Activated CD4-positive, alpha-beta memory T cell treated with anti-CD3 and anti-CD28 coated beads for 36 hours (primary cell): Measurements from ENCODE around the gene TMEM200C. TPM values are rescaled to one million over a fixed set of nuclear protein-coding genes. Genes with fewer than 3 reads are reported as not detected.

Source experiments
- CTCF ChIA-PET: fragments of 350-600 bp; sonication (Branson Sonifier 250); formaldehyde crosslinking; loops from one replicate; lab custom pipeline; 2021; ENCODE audit warnings: antibody characterized with exemption, inconsistent platforms; lab: Charles Lee
- POLR2A ChIA-PET: fragments of 350-600 bp; sonication (Branson Sonifier 250); formaldehyde crosslinking; loops from one replicate; lab custom pipeline; 2021; ENCODE audit warnings: antibody characterized with exemption; lab: Charles Lee
- DNase-seq: peaks from one replicate; pipeline ENCODE4 v3.0.0-alpha.2; 2020
- H3K27ac Mint-ChIP-seq: one replicate; pipeline ENCODE4 v1.8.0; 2021; ENCODE audit warnings: mixed read lengths
- H3K27me3 Mint-ChIP-seq: one replicate; pipeline ENCODE4 v1.8.0; 2021; ENCODE audit warnings: mixed read lengths
- H3K36me3 Mint-ChIP-seq: one replicate; pipeline ENCODE4 v1.8.0; 2021; ENCODE audit warnings: mixed read lengths
- H3K4me1 Mint-ChIP-seq: one replicate; pipeline ENCODE4 v1.8.0; 2021; ENCODE audit warnings: low read depth, mixed read lengths
- H3K4me3 Mint-ChIP-seq: one replicate; pipeline ENCODE4 v1.8.0; 2021; ENCODE audit warnings: mild to moderate bottlenecking, mixed read lengths
- H3K9me3 Mint-ChIP-seq: one replicate; pipeline ENCODE4 v1.8.0; 2021; ENCODE audit warnings: mixed read lengths
- intact Hi-C: fragments of 100-400 bp; cut with micrococcal nuclease; formaldehyde crosslinking; loops from one replicate; pipeline ENCODE4 v1.15.1; 2023
- total RNA-seq, 2 experiments: library from RNA; stranded (reverse); gene quantifications; one replicate each; pipeline ENCODE4 v1.2.3, GENCODE V29; 2021

The TMEM200C gene
- not detected for total RNA-seq

DNA sequence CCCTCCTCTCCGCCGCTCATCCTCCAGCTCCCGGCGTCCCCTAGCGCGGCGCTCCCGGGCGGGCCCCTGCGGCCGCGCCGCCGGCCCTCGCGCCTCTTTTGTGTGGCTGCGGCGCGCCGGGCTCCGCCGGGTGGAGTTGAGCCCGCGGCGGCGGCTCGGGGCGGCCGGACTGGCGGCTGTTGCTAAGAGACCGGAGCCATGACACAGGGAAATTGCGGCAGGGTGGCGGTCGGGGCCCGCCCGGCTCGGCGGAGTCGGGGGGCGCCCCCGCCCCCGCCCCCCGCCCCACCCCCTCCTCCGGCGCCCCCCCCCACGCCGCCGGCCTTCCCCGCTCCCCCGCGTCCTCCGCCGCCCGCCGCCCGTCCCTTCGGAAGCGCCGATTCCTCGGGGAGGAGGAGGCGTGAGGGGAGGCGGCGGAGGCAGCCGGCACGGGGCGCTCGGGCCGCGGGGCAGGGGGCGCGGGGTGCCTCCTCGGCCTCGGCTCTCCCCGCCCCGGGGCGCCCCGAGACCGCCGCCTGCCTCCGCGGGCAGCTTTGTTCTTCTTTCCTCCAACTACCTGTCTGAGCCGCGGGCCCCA, at the start of gene TMEM200C:
TSS of gene TMEM200C (minus strand) at position 224 of the 577 bp plus-strand sequence. CDS start 3,459 bp downstream, outside the sequence.
- intact Hi-C loops, result loop anchor here (10.0 kb wide), 2 partner anchors 271 to 601 kb away; partner anchors contain the start of gene ZBTB14

GRCh38 chr18:5944448-5944847, 49.1 kb upstream of the TMEM200C start:
- Mint-ChIP-seq H3K27ac (no peak overlapping the region), H3K27me3 (peaks cover 1% of the 10 kb centered on the region), H3K9me3 (no peaks in the 10 kb centered on the region), H3K4me3 (no peak overlapping the region), H3K4me1 (no peaks in the 10 kb centered on the region), H3K36me3 (no peaks in the 10 kb centered on the region)
- POLR2A ChIA-PET, result no interaction called here
- intact Hi-C loops, result no loop called here
- CTCF ChIA-PET, result no interaction called here
- no peak for DNase-seq

More for the DNA sequence above, at the start of gene TMEM200C:
- peaks cover 55% of the 10 kb centered on the region for H3K27me3 Mint-ChIP-seq
- no peaks in the 10 kb centered on the region for H3K36me3 Mint-ChIP-seq
- H3K4me1 Mint-ChIP-seq, result peaks cover 9% of the 10 kb centered on the region
- ChIA-PET CTCF (no interaction called here), POLR2A (no interaction called here)
- H3K9me3 Mint-ChIP-seq, result no peaks in the 10 kb centered on the region
- no peak within 1 kb of the TSS for H3K27ac Mint-ChIP-seq
- DNase-seq, result no peak
- no peak within 1 kb of the TSS for H3K4me3 Mint-ChIP-seq

DNA sequence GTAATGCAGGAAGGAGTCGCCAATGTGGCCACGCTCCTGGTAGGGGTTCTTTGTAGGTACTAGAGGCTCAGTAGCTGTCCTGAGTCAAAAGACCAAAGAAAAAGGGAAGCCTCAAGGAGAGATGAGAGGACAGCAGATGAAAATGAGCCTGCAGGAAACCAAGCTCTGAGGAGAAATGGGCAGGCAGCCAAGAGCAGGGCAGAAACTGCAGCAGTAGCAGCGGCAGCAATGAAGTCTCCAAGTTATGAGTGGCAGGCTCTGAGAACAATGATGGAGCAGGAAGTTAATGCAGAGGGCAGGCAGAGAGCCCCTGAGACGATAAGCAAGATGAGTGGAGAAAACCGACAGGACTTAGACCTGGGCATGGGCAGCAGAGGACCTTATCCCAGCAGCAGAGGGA, 48.2 kb upstream of the TMEM200C start:
- H3K36me3 Mint-ChIP-seq, result no peaks in the 10 kb centered on the region
- H3K27me3 Mint-ChIP-seq, result peaks cover 1% of the 10 kb centered on the region
- no peaks in the 10 kb centered on the region for H3K9me3 Mint-ChIP-seq
- ChIA-PET CTCF (no interaction called here), POLR2A (no interaction called here)
- H3K4me3 Mint-ChIP-seq, result no peak overlapping the region
- intact Hi-C loops, result no loop called here
- no peak for DNase-seq
- H3K4me1 Mint-ChIP-seq, result no peaks in the 10 kb centered on the region
- H3K27ac Mint-ChIP-seq, result no peak overlapping the region

DNA sequence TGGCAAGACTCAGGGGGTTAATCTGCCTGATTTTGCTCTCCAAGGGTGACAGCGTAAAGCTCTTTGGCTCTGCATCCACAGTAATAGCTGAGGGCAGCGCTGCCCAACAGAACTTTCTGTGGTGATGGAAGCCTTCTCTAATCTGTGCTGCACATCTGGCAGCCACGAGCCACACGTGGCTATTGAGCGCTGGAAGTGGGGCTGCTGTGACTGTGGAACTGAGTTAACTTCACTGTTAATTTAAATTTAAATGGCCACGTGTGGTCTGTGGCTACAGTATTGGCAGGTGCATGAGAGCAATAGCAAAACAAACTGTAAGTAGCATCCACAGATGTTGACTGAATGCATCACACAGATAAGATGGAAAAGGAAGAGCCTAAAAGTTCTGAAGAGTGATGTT, 47.3 kb upstream of the TMEM200C start:
- ChIA-PET POLR2A (no interaction called here), CTCF (no interaction called here)
- no peak for DNase-seq
- Mint-ChIP-seq H3K4me1 (no peaks in the 10 kb centered on the region), H3K4me3 (no peak overlapping the region), H3K27me3 (peaks cover 1% of the 10 kb centered on the region), H3K9me3 (no peaks in the 10 kb centered on the region), H3K36me3 (no peaks in the 10 kb centered on the region), H3K27ac (no peak overlapping the region)
- intact Hi-C loops, result no loop called here

DNA sequence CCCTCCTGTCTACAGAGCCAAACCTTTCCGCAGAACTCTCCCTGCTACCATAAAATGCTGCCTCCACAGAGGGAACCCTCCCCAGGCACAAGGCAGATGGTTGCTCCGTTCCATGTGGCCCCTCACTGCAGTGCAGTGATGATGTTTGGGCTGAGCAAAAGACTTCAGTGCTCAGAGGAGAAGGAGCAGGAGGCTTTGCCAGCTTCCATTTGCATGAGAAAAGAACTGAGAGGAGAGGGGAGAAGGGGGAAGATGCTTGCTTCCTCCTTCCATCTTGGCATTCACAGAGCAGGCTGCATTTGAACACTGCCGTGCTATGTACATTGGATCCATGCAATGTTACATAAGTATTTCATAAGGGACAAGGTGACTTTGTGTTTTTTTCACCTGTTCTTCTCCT, 46.6 kb upstream of the TMEM200C start:
- no peak overlapping the region for H3K4me3 Mint-ChIP-seq
- ChIA-PET POLR2A (no interaction called here), CTCF (no interaction called here)
- H3K27ac Mint-ChIP-seq, result no peak overlapping the region
- H3K27me3 Mint-ChIP-seq, result peaks cover 1% of the 10 kb centered on the region
- H3K9me3 Mint-ChIP-seq, result no peaks in the 10 kb centered on the region
- DNase-seq, result no peak
- intact Hi-C loops, result no loop called here
- H3K4me1 Mint-ChIP-seq, result no peaks in the 10 kb centered on the region
- H3K36me3 Mint-ChIP-seq, result no peaks in the 10 kb centered on the region

- no peak overlapping the region for H3K27ac Mint-ChIP-seq
- no peaks in the 10 kb centered on the region for H3K9me3 Mint-ChIP-seq
- CTCF ChIA-PET, result no interaction called here
- intact Hi-C loops, result no loop called here
- POLR2A ChIA-PET, result no interaction called here
- peaks cover 1% of the 10 kb centered on the region for H3K27me3 Mint-ChIP-seq
- H3K4me3 Mint-ChIP-seq, result no peak overlapping the region
- H3K4me1 Mint-ChIP-seq, result no peaks in the 10 kb centered on the region
- DNase-seq, result no peak
- H3K36me3 Mint-ChIP-seq, result no peaks in the 10 kb centered on the region
Measured at GRCh38 chr18:5939801-5940667, 44.7 kb upstream of the TMEM200C start.

DNA sequence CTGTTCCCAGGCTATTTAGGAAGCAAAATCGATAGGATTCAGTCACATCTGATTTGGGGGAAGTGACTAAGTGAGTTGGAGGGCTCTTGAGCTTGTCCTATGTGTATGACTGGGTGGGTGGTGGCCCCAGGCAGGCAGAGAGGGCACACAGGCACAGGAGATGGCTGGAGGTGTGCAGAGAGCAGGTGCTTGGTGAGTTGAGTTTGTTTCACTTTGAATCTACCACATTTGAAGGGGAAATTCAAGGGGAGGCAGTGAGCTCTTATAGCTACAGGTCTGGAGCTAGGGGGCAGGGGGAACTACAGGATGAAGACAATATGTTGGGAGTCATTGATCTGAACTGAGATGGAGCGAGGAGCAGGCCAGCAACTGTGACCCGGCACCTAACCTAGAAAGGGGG, 42.5 kb upstream of the TMEM200C start:
- H3K27ac Mint-ChIP-seq, result no peak overlapping the region
- H3K4me3 Mint-ChIP-seq, result no peak overlapping the region
- H3K27me3 Mint-ChIP-seq, result no peaks in the 10 kb centered on the region
- DNase-seq, result no peak
- H3K36me3 Mint-ChIP-seq, result no peaks in the 10 kb centered on the region
- no peaks in the 10 kb centered on the region for H3K9me3 Mint-ChIP-seq
- H3K4me1 Mint-ChIP-seq, result no peaks in the 10 kb centered on the region
- CTCF ChIA-PET, result no interaction called here
- intact Hi-C loops, result no loop called here
- POLR2A ChIA-PET, result no interaction called here

DNA sequence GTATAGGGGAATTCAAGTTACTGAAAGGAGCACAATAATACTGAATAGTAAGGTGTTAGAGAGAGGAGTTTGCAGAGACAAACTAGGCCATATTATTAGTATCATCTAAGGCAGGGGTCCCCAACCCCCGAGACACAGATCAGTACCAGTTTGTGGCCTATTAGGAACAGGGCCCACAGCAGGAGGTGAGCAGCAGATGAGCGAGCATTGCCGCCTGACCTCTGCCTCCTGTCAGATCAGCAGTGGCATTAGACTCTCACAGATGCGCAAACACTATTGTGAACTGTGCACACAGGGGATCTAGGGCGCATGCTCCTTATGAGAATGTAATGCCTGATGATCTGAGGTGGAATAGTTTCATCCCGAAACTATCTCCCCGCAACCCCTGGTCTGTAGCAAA, 41.8 kb upstream of the TMEM200C start:
- intact Hi-C loops, result no loop called here

GRCh38 chr18:5930789-5931188, 35.5 kb upstream of the TMEM200C start:
- Mint-ChIP-seq H3K4me1 (no peaks in the 10 kb centered on the region), H3K36me3 (no peaks in the 10 kb centered on the region), H3K27ac (no peak overlapping the region), H3K4me3 (no peak overlapping the region), H3K27me3 (no peaks in the 10 kb centered on the region), H3K9me3 (peaks cover 4% of the 10 kb centered on the region)
- DNase-seq, result no peak
- intact Hi-C loops, result no loop called here
- POLR2A ChIA-PET, result no interaction called here
- CTCF ChIA-PET, result no interaction called here

More for the DNA sequence above, 41.8 kb upstream of the TMEM200C start:
- POLR2A ChIA-PET, result no interaction called here
- Mint-ChIP-seq H3K36me3 (no peaks in the 10 kb centered on the region), H3K27me3 (no peaks in the 10 kb centered on the region), H3K27ac (no peak overlapping the region), H3K9me3 (no peaks in the 10 kb centered on the region), H3K4me1 (no peaks in the 10 kb centered on the region), H3K4me3 (no peak overlapping the region)
- CTCF ChIA-PET, result no interaction called here
- no peak for DNase-seq

DNA sequence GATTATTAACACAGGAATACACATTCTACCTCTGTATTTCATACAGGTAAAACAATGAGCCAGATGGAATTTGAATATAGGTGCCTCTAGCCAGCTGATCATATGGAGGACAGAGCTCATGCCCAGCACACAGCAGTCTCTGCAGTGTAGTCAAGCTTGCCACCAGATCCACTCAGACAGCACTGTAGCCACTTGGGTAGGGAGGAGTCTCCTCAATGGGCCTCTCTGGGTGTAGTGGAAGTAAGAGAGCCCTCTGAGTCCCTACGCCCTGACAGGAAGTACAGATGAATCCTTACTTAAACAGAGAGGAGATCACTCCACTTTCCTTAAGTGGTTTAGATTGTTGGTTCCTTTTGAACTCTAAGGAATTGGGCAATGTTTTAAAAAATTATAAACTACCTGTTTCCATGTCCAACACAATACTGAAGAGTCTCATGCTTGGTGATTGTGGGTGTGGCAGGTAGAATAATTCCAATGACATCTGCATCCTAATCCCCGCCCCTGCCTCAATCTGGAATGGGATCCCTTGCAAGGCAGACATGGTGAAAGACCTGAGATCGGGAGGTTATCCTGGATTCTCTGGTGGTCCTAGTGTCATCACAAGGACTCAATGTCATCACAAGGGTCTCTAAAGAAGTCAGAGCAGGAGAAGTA, 23.0 kb upstream of the TMEM200C start:
- intact Hi-C loops, result no loop called here

GRCh38 chr18:5914951-5915350, 19.6 kb upstream of the TMEM200C start:
- H3K4me1 Mint-ChIP-seq, result no peaks in the 10 kb centered on the region
- ChIA-PET POLR2A (no interaction called here), CTCF (no interaction called here)
- intact Hi-C loops, result no loop called here
- H3K36me3 Mint-ChIP-seq, result no peaks in the 10 kb centered on the region
- H3K4me3 Mint-ChIP-seq, result no peak overlapping the region
- no peak overlapping the region for H3K27ac Mint-ChIP-seq
- no peaks in the 10 kb centered on the region for H3K9me3 Mint-ChIP-seq
- no peak for DNase-seq
- peaks cover 1% of the 10 kb centered on the region for H3K27me3 Mint-ChIP-seq

More for the DNA sequence above, 23.0 kb upstream of the TMEM200C start:
- no peaks in the 10 kb centered on the region for H3K36me3 Mint-ChIP-seq
- H3K4me3 Mint-ChIP-seq, result no peak overlapping the region
- no peaks in the 10 kb centered on the region for H3K9me3 Mint-ChIP-seq
- no peak for DNase-seq
- POLR2A ChIA-PET, result no interaction called here
- no peak overlapping the region for H3K27ac Mint-ChIP-seq
- no peaks in the 10 kb centered on the region for H3K4me1 Mint-ChIP-seq
- CTCF ChIA-PET, result no interaction called here
- peaks cover 1% of the 10 kb centered on the region for H3K27me3 Mint-ChIP-seq

GRCh38 chr18:5914016-5914415, 18.7 kb upstream of the TMEM200C start:
- H3K4me1 Mint-ChIP-seq, result no peaks in the 10 kb centered on the region
- H3K27ac Mint-ChIP-seq, result no peak overlapping the region
- no peaks in the 10 kb centered on the region for H3K36me3 Mint-ChIP-seq
- DNase-seq, result no peak
- H3K27me3 Mint-ChIP-seq, result no peaks in the 10 kb centered on the region
- H3K9me3 Mint-ChIP-seq, result no peaks in the 10 kb centered on the region
- ChIA-PET CTCF (no interaction called here), POLR2A (no interaction called here)
- H3K4me3 Mint-ChIP-seq, result no peak overlapping the region
- intact Hi-C loops, result no loop called here
